IPS-20b (cell line): ENCODE data around the gene CSF2.

Experiments used
- H3K27ac ChIP-seq: one replicate; pipeline ENCODE4 v1.5.1; 2013; ENCODE audit warnings: low read length
- H3K27me3 ChIP-seq: 2 replicates; pipeline ENCODE4 v1.6.1; 2013; ENCODE audit warnings: mild to moderate bottlenecking, low read length, inconsistent platforms; ENCODE audit not compliant: insufficient read depth
- H3K36me3 ChIP-seq: 2 replicates; pipeline ENCODE4 v1.6.1; 2013; ENCODE audit warnings: low read depth, mild to moderate bottlenecking, inconsistent platforms, low read length, moderate library complexity; ENCODE audit not compliant: insufficient read depth
- H3K4me1 ChIP-seq: 2 replicates; pipeline ENCODE4 v1.6.1; 2013; ENCODE audit warnings: mild to moderate bottlenecking, control low read depth, inconsistent platforms, low read length, moderate library complexity; ENCODE audit not compliant: insufficient read depth
- H3K4me3 ChIP-seq: 2 replicates; pipeline ENCODE4 v1.5.1; 2013; ENCODE audit warnings: mild to moderate bottlenecking, low read length, inconsistent platforms
- H3K9ac ChIP-seq: 2 replicates; pipeline ENCODE4 v1.6.1; 2013; ENCODE audit warnings: low read depth, mild to moderate bottlenecking, inconsistent platforms, low read length, moderate library complexity
- H3K9me3 ChIP-seq: 2 replicates; pipeline ENCODE4 v1.6.1; 2013; ENCODE audit warnings: mild to moderate bottlenecking, low read depth, low read length, inconsistent platforms; ENCODE audit not compliant: insufficient read depth

Gene CSF2

DNA sequence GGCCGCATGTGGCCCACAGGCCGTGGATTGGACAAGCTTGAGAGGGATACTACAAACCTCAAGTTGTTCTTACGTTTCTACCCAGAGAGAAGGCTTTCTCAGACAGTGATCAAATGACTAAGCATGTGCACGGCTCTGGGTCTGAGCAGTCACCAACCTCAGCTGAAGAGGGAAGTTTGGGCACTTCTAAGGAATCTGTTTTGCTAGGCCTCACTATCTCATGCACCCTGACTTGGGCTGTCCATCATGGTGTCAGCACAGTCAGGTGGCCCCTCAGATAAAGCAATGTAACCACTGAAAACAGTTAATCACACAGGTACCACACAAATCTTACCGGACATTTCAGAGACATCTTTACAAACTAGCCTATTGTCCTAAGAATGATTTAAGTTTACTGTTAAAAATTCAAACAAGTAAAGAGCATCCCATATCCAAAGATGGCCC lies 24.6 kb downstream of the CSF2 start:
- Histone ChIP-seq H3K27ac (no peak overlapping the region), H3K4me3 (no peak overlapping the region), H3K4me1 (no peaks in the 10 kb centered on the region), H3K9ac (no peak overlapping the region), H3K27me3 (no peaks in the 10 kb centered on the region), H3K36me3 (no peaks in the 10 kb centered on the region), H3K9me3 (no peaks in the 10 kb centered on the region)

- no peaks in the 10 kb centered on the region for H3K9me3 ChIP-seq
- no peak overlapping the region for H3K4me3 ChIP-seq
- no peak overlapping the region for H3K27ac ChIP-seq
- H3K36me3 ChIP-seq, result no peaks in the 10 kb centered on the region
- no peaks in the 10 kb centered on the region for H3K4me1 ChIP-seq
- no peak overlapping the region for H3K9ac ChIP-seq
- H3K27me3 ChIP-seq, result no peaks in the 10 kb centered on the region
Observed at GRCh38 chr5:132098621-132099020, 25.0 kb downstream of the CSF2 start.

DNA sequence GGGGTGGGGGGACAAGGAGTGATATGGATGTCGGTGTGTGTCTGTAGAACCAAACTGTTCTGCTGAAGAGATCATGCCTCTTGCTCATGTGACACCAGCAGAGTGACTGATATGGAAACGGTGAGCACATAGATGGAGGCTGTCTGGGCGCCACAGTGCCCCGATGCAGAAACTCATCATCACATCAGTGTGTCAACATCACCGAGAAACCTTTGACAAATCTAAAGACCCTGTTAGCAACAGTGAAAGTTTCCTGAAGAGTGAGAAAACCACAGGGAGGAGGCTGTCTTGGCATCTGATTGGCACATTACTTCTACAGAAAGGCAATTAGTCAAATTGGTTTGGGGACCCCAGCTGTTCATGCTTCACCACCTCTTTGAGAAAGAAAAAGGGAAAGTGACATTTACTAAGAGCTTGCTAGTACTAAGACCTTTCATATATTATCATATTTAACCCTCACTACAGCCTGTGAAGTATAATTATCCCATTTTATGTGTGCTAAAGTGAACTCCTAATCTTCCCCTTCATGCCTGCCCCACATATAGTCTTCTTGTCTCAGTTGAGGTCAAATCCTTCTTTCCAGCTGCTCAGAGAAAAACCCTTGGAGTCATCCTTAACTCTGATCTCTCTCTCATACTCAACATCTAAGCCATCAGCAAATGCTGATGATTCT lies 25.6 kb downstream of the CSF2 start:
- Histone ChIP-seq H3K4me1 (no peaks in the 10 kb centered on the region), H3K27me3 (no peaks in the 10 kb centered on the region), H3K27ac (no peak overlapping the region), H3K4me3 (no peak overlapping the region), H3K9ac (no peak overlapping the region), H3K36me3 (no peaks in the 10 kb centered on the region), H3K9me3 (no peaks in the 10 kb centered on the region)

DNA sequence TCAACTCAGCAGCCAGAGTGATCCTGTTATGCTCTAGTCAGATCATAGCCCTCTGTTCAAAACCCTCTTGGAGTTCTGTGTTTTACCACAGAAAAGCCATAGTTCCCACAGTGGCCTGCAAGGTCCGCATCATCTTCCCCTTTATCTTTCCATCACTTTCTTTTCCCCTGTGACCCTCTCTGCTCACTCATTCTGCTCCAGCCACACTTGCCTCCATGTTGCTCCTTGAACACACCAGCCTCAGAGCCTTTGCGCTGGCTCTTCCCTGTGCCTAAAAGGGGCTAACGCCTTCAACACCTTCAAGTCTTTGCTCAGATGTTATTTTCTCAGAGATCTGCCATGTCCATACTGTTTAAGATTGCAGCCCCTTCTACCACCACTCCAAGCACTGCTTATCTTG lies 26.3 kb downstream of the CSF2 start:
- no peak overlapping the region for H3K9ac ChIP-seq
- H3K27me3 ChIP-seq, result no peaks in the 10 kb centered on the region
- H3K4me1 ChIP-seq, result no peaks in the 10 kb centered on the region
- H3K4me3 ChIP-seq, result no peak overlapping the region
- H3K36me3 ChIP-seq, result no peaks in the 10 kb centered on the region
- H3K9me3 ChIP-seq, result no peaks in the 10 kb centered on the region
- H3K27ac ChIP-seq, result no peak overlapping the region

GRCh38 chr5:132100672-132101261 lies 27.2 kb downstream of the CSF2 start:
- no peaks in the 10 kb centered on the region for H3K36me3 ChIP-seq
- no peak overlapping the region for H3K4me3 ChIP-seq
- H3K27me3 ChIP-seq, result no peaks in the 10 kb centered on the region
- no peaks in the 10 kb centered on the region for H3K9me3 ChIP-seq
- H3K9ac ChIP-seq, result no peak overlapping the region
- no peak overlapping the region for H3K27ac ChIP-seq
- H3K4me1 ChIP-seq, result no peaks in the 10 kb centered on the region

DNA sequence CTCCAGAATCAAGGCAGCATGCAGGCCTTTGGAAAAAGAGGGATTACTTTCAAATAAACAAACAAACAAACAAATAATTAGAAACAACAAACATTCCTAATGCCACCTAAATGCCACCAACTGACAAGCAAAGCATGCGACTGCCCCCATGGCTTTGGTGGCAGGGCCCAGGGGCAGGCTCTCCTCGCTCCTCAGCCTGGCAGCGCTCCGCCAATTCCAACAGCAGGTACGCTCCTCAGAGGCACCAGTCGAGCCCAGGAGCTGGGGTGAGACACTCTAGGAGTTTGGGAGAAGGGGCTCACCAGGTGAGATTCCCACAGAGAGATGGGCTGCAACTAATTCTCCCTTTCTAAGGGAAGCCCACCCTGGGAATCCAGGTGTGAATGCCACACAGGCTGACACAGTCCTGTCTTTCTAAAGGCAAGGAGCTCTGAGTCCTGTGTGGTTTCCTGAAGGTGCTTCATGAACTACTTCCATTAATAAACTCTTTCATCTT lies 27.8 kb downstream of the CSF2 start:
- Histone ChIP-seq H3K27ac (no peak overlapping the region), H3K9me3 (no peaks in the 10 kb centered on the region), H3K4me3 (no peak overlapping the region), H3K27me3 (no peaks in the 10 kb centered on the region), H3K36me3 (no peaks in the 10 kb centered on the region), H3K9ac (no peak overlapping the region), H3K4me1 (no peaks in the 10 kb centered on the region)

DNA sequence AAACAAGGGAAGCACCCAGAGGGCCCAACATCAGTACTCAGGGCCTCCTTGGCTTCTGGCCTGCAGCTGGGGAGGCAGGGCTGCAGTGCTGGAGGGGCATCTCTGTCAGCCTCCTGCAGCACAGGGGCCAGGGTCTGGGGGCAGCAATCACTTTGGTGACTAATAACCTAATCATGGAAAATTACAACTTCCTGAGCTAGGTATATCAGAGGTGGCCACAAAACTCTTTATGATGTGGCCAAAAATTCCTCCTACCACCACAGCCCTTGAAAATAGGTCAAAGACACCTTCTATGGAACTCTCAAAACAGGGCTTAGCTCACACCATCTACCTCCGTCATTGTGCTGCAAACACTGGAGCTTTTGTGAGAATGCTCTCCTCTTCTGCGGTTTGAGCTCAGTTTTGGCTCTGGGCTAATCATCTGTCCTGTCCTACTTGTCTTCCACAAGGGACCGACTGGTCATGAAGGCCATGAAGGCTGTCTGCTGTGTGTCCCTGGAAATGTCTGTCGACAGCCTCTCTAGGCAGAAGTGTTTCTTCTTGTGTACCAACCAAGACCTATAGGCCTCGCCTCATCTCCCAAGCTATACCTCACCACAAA lies 28.6 kb downstream of the CSF2 start:
- no peaks in the 10 kb centered on the region for H3K27me3 ChIP-seq
- no peaks in the 10 kb centered on the region for H3K9me3 ChIP-seq
- no peaks in the 10 kb centered on the region for H3K4me1 ChIP-seq
- H3K36me3 ChIP-seq, result no peaks in the 10 kb centered on the region
- no peak overlapping the region for H3K4me3 ChIP-seq
- no peak overlapping the region for H3K9ac ChIP-seq
- no peak overlapping the region for H3K27ac ChIP-seq

GRCh38 chr5:132102944-132103331 lies 29.3 kb downstream of the CSF2 start:
- Histone ChIP-seq H3K4me1 (no peaks in the 10 kb centered on the region), H3K27ac (no peak overlapping the region), H3K36me3 (no peaks in the 10 kb centered on the region), H3K4me3 (no peak overlapping the region), H3K27me3 (no peaks in the 10 kb centered on the region), H3K9me3 (no peaks in the 10 kb centered on the region), H3K9ac (no peak overlapping the region)

DNA sequence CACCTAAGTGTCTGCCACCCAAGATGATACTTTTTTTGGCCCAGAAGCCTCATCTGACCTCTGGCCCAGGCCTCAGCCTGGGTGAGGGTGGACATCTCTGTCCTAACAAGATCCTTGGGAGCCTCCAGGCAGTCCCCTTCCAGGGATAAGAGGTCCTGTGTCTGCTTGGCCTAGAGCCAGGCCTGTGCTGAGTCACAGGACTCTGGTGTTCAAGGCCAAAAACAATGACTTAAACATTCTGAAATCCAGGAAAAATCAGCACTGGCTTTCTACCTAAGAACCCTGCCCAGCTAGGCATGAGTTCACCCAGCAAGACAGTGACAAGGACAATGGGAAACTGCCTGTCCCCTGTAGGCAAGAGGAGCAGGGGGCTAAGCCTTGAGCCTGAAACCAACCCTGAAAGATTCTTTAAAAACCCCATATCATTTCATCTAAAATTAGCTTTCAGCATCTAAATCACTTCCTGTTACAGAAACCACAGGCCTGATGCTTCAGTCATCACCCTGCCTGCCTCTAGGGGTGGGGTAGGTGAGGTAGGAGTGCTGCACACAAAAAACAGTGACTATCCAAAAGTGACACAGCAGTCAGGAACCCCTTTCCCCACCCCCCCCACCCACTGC lies 29.9 kb downstream of the CSF2 start:
- no peak overlapping the region for H3K4me3 ChIP-seq
- no peak overlapping the region for H3K27ac ChIP-seq

DNA sequence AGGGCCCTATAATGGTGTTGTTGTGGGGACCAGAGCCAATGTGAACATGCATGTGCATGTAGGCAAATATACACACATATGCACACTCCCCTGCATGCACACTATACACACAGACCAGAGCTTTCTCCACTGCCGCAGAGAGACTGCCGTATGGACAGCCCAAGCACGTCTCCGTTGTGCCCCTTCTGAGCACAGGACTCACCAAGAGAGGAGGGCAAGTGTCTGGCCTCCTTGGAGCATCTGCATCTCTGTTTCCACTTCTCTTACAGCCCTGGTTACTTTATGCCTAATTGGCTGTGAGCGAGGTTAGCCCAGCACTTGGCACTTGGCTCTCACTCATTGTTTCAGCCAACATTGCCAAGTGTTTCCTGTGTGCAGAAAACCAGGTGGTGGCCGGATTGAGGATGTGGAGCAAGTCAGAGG lies 30.4 kb downstream of the CSF2 start:
- H3K9ac ChIP-seq, result no peak overlapping the region
- H3K9me3 ChIP-seq, result no peaks in the 10 kb centered on the region
- no peaks in the 10 kb centered on the region for H3K36me3 ChIP-seq
- H3K27ac ChIP-seq, result no peak overlapping the region
- H3K4me3 ChIP-seq, result no peak overlapping the region
- H3K27me3 ChIP-seq, result no peaks in the 10 kb centered on the region
- no peaks in the 10 kb centered on the region for H3K4me1 ChIP-seq

More for the DNA sequence above, 29.9 kb downstream of the CSF2 start:
- Histone ChIP-seq H3K9ac (no peak overlapping the region), H3K4me1 (no peaks in the 10 kb centered on the region), H3K9me3 (no peaks in the 10 kb centered on the region), H3K27me3 (no peaks in the 10 kb centered on the region), H3K36me3 (no peaks in the 10 kb centered on the region)

DNA sequence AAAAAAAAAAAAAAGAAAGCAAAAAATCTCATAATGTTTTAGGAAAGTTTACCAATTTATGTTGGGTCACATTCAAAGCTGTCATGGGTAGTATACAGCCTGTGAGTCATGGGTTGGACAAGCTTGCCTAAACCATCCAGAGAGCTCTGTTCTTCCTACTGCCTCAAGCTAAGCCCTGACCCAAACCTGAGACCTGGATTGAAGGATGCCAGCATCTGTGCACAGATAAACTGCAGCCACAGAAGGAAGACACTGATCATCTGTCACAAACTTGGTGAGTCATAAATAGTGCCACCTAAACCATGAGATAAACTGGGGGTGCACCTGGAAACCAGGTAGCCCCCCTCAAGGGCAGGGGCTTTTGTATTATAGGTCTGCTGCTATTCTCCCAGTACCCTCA lies 31.0 kb downstream of the CSF2 start:
- no peaks in the 10 kb centered on the region for H3K9me3 ChIP-seq
- H3K27me3 ChIP-seq, result no peaks in the 10 kb centered on the region
- no peak overlapping the region for H3K27ac ChIP-seq
- no peaks in the 10 kb centered on the region for H3K36me3 ChIP-seq
- H3K9ac ChIP-seq, result no peak overlapping the region
- no peaks in the 10 kb centered on the region for H3K4me1 ChIP-seq
- no peak overlapping the region for H3K4me3 ChIP-seq

DNA sequence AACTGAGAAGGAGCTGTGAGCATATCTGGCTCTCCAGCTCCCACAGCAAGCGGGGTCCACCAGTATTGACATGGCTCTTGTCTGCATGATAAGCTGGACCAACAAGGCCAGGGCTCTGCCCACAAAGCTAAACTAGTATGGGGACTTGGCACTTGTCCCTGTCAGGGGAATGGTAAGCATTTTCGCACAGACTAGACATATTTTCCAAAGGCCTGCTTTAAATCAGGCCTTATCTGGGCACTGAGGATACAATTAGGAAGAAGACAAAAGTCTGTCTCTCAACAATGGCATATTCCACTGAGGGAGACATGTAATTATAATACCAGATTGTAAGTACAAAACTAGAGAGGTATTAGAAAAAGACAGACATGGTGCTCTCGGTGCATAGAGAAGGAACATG lies 32.1 kb downstream of the CSF2 start:
- Histone ChIP-seq H3K36me3 (no peaks in the 10 kb centered on the region), H3K4me3 (no peak overlapping the region), H3K9me3 (no peaks in the 10 kb centered on the region), H3K27ac (no peak overlapping the region), H3K4me1 (no peaks in the 10 kb centered on the region), H3K9ac (no peak overlapping the region), H3K27me3 (no peaks in the 10 kb centered on the region)
